Activated naive CD8-positive, alpha-beta T cell (primary cell): Measurements from ENCODE around the gene KDM4D.

Experiments
- H3K27ac Mint-ChIP-seq: one replicate; pipeline ENCODE4 v1.8.0; 2021; ENCODE audit warnings: mixed read lengths
- H3K27me3 Mint-ChIP-seq: one replicate; pipeline ENCODE4 v1.8.0; 2021; ENCODE audit warnings: mixed read lengths
- H3K36me3 Mint-ChIP-seq: one replicate; pipeline ENCODE4 v1.8.0; 2021; ENCODE audit warnings: mixed read lengths
- H3K4me1 Mint-ChIP-seq: one replicate; pipeline ENCODE4 v1.8.0; 2021; ENCODE audit warnings: low read depth, mixed read lengths
- H3K4me3 Mint-ChIP-seq: one replicate; pipeline ENCODE4 v1.8.0; 2021; ENCODE audit warnings: mild to moderate bottlenecking, mixed read lengths
- H3K9me3 Mint-ChIP-seq: one replicate; pipeline ENCODE4 v1.8.0; 2021; ENCODE audit warnings: low read depth, mixed read lengths

KDM4D gene

DNA sequence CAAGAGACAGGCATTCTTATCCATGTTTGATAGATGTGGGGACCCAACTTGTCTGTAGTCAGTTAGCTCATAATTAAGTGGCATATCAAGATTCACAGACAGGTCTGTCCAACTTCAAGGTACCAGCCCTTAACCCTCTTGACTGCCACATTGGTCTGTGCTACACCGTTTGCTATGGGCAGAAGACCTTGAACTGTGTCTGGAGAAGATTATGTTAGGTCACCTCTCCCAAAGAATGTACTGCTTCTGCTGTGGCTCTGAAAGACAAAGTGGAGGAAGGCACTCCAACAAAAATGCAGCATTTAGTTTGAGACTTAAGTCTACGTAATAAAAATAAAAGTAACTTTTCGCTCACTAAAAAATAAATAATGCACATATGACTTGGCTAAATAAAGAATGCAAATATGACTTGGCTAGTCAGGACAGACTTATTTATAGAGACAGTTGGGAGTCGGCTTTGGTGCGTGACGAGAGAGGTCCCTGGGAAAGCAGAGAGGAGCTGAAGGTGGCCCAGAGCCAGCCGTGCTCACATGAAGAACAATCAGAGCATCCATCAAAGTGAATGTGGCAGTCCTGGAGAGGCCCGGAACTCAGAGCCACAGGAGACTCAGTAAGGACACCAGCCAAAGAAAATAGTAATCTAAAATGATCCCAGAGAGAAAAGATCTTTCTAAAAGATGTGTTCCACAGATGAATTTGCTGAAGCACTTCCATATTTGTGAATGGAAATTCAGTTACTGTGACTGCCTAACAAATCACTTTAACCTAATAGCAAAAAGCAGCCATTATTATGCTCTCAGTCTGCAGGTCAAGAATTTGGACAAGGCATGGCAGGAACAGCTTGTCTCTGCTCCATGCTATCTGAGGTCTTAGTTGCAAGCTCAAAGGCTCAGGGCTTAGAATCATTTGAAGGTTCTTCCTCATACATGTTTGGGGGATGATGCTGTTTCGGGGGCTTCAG, 35.1 kb upstream of the KDM4D start:
- peaks cover 29% of the 10 kb centered on the region for H3K4me1 Mint-ChIP-seq
- no peak overlapping the region for H3K27ac Mint-ChIP-seq

GRCh38 chr11:94939346-94939745, 34.2 kb upstream of the KDM4D start:
- no peaks in the 10 kb centered on the region for H3K27me3 Mint-ChIP-seq
- no peaks in the 10 kb centered on the region for H3K9me3 Mint-ChIP-seq
- no peaks in the 10 kb centered on the region for H3K36me3 Mint-ChIP-seq
- peaks cover 19% of the 10 kb centered on the region for H3K4me1 Mint-ChIP-seq
- H3K27ac Mint-ChIP-seq, result no peak overlapping the region
- no peak overlapping the region for H3K4me3 Mint-ChIP-seq

More for the DNA sequence above, 35.1 kb upstream of the KDM4D start:
- H3K4me3 Mint-ChIP-seq, result no peak overlapping the region
- H3K27me3 Mint-ChIP-seq, result no peaks in the 10 kb centered on the region
- H3K36me3 Mint-ChIP-seq, result no peaks in the 10 kb centered on the region
- no peaks in the 10 kb centered on the region for H3K9me3 Mint-ChIP-seq

DNA sequence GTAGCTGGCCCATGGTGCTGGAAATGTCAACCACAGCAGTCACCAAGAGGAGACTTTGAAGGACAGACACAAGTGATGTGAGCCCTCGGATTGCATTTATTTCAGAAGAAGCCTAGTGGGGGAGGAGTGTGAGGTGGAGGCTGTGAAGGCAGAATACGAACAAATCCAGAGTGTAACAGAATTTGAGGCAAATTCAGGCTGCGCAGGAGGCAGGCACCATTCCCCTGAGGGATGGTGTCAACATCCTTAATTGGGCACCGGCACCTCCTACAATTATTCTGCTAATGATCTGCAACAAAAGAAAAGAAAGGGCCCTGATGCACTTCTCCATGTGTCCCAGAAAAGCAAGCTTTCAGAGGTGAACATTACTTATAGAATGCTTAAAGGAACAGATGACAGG, 32.4 kb upstream of the KDM4D start:
- no peaks in the 10 kb centered on the region for H3K27me3 Mint-ChIP-seq
- H3K4me3 Mint-ChIP-seq, result no peak overlapping the region
- peaks cover 4% of the 10 kb centered on the region for H3K4me1 Mint-ChIP-seq
- no peaks in the 10 kb centered on the region for H3K36me3 Mint-ChIP-seq
- H3K9me3 Mint-ChIP-seq, result no peaks in the 10 kb centered on the region
- H3K27ac Mint-ChIP-seq, result no peak overlapping the region

DNA sequence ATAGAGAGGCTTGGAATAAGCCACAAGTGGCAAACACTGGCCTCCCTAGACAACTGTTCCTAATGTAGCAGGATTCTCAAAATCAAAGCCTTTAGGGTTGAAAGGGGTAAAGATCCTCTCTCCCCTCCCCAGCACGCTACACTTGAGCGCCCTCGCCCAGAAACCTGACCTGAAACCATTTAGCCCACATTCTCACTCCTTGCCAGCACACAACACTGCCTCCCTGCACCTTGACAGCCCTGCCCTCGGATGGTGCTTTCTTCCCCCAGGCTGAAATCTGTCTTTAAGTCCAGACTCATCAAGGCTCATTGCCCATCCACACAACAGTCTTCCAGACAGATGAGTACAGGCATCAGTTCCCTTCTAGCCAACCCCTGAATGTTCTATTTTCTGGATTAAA, 26.7 kb upstream of the KDM4D start:
- H3K27ac Mint-ChIP-seq, result no peak overlapping the region

GRCh38 chr11:94948070-94948617, 25.4 kb upstream of the KDM4D start:
- peaks cover 3% of the 10 kb centered on the region for H3K4me1 Mint-ChIP-seq
- H3K27ac Mint-ChIP-seq, result no peak overlapping the region
- peaks cover 3% of the 10 kb centered on the region for H3K9me3 Mint-ChIP-seq
- peaks cover 2% of the 10 kb centered on the region for H3K27me3 Mint-ChIP-seq
- H3K36me3 Mint-ChIP-seq, result peaks cover 4% of the 10 kb centered on the region
- no peak overlapping the region for H3K4me3 Mint-ChIP-seq

More for the DNA sequence above, 26.7 kb upstream of the KDM4D start:
- H3K27me3 Mint-ChIP-seq, result peaks cover 2% of the 10 kb centered on the region
- H3K4me1 Mint-ChIP-seq, result peaks cover 3% of the 10 kb centered on the region
- H3K9me3 Mint-ChIP-seq, result peaks cover 3% of the 10 kb centered on the region
- H3K4me3 Mint-ChIP-seq, result no peak overlapping the region
- peaks cover 4% of the 10 kb centered on the region for H3K36me3 Mint-ChIP-seq

DNA sequence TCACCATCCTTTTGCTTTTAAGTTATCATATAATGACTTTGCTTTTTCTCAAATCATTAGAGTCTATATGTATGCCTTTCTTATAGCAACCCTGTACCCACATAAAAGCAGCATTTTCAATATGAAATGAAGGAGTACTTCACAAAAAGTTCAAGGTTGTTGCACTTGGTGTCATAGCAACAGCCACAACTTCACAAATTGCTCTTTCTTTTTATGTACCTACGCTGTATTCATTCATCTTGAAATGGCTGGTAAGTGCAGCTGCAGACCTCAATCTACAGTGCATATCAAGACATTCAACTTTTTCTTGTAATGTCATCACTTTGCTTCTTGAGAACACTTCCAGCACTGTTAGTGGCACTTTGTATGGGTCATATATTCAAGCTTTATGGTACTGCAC, 18.8 kb upstream of the KDM4D start:
- H3K27ac Mint-ChIP-seq, result no peak overlapping the region
- peaks cover 6% of the 10 kb centered on the region for H3K36me3 Mint-ChIP-seq
- H3K9me3 Mint-ChIP-seq, result peaks cover 2% of the 10 kb centered on the region
- no peaks in the 10 kb centered on the region for H3K27me3 Mint-ChIP-seq
- H3K4me3 Mint-ChIP-seq, result no peak overlapping the region
- H3K4me1 Mint-ChIP-seq, result peaks cover 5% of the 10 kb centered on the region

- H3K36me3 Mint-ChIP-seq, result peaks cover 3% of the 10 kb centered on the region
- no peak overlapping the region for H3K4me3 Mint-ChIP-seq
- H3K9me3 Mint-ChIP-seq, result no peaks in the 10 kb centered on the region
- no peak overlapping the region for H3K27ac Mint-ChIP-seq
- no peaks in the 10 kb centered on the region for H3K27me3 Mint-ChIP-seq
- peaks cover 5% of the 10 kb centered on the region for H3K4me1 Mint-ChIP-seq
These were observed 16.5 kb upstream of the KDM4D start for GRCh38 chr11:94956963-94957362.

DNA sequence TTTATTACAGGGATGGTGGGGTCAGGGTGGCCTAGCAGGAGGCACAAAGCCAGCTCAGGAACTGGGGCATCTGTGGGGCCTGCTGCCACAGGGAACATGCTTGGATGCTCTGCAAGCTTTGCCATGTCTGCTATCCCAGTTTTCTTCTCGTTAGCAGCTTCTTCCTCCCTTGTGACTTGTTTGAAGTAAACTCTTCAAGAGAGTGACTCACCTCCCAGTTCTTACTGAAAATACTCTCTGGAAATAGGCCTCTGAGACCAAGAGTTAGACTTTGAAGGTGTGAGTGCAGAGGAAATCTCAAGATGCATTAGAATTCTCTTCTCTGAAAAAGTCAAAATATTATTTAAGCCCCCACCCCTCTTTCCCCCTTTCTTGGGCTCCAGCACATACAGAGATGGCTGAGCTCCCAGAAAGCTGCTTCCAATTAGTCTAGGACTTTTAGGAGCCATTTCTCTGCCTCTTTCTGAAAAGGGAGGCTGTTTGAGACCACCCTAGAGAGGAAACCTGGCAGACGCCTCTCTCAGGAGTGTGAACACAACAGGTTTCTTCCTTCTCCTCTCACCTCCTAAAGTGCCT, 15.3 kb upstream of the KDM4D start:
- no peak overlapping the region for H3K27ac Mint-ChIP-seq
- peaks cover 5% of the 10 kb centered on the region for H3K4me1 Mint-ChIP-seq
- peaks cover 6% of the 10 kb centered on the region for H3K36me3 Mint-ChIP-seq
- no peak overlapping the region for H3K4me3 Mint-ChIP-seq
- H3K27me3 Mint-ChIP-seq, result no peaks in the 10 kb centered on the region
- H3K9me3 Mint-ChIP-seq, result no peaks in the 10 kb centered on the region

GRCh38 chr11:94959179-94959578, 14.3 kb upstream of the KDM4D start:
- H3K4me3 Mint-ChIP-seq, result no peak overlapping the region
- H3K27me3 Mint-ChIP-seq, result no peaks in the 10 kb centered on the region
- H3K4me1 Mint-ChIP-seq, result peaks cover 5% of the 10 kb centered on the region
- no peaks in the 10 kb centered on the region for H3K9me3 Mint-ChIP-seq
- H3K36me3 Mint-ChIP-seq, result peaks cover 6% of the 10 kb centered on the region
- no peak overlapping the region for H3K27ac Mint-ChIP-seq

DNA sequence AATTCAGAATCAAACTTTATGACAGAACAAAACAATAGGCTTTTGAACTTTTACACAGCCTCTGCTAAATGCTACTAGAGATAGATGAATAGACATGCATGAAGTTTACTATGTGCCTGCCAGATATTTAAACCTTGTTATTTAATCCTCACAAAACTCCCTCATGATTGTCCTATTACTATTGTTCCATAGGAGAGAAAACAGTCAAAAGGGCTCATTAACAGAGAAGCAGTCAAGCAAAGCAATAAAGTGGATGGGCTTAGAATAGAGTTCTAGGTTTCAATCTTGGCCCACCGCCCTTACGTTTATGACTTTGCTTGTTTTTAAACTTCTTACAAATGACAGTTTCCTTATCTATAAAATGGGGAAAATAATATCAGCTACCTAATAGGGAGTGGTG, 13.0 kb upstream of the KDM4D start:
- no peaks in the 10 kb centered on the region for H3K9me3 Mint-ChIP-seq
- H3K27ac Mint-ChIP-seq, result no peak overlapping the region
- no peak overlapping the region for H3K4me3 Mint-ChIP-seq
- peaks cover 3% of the 10 kb centered on the region for H3K4me1 Mint-ChIP-seq
- peaks cover 5% of the 10 kb centered on the region for H3K36me3 Mint-ChIP-seq
- H3K27me3 Mint-ChIP-seq, result no peaks in the 10 kb centered on the region

- H3K4me1 Mint-ChIP-seq, result peaks cover 3% of the 10 kb centered on the region
- no peaks in the 10 kb centered on the region for H3K9me3 Mint-ChIP-seq
- H3K36me3 Mint-ChIP-seq, result peaks cover 5% of the 10 kb centered on the region
- no peak overlapping the region for H3K27ac Mint-ChIP-seq
- no peaks in the 10 kb centered on the region for H3K27me3 Mint-ChIP-seq
- H3K4me3 Mint-ChIP-seq, result no peak overlapping the region
These were observed 12.3 kb upstream of the KDM4D start for GRCh38 chr11:94961255-94961654.

DNA sequence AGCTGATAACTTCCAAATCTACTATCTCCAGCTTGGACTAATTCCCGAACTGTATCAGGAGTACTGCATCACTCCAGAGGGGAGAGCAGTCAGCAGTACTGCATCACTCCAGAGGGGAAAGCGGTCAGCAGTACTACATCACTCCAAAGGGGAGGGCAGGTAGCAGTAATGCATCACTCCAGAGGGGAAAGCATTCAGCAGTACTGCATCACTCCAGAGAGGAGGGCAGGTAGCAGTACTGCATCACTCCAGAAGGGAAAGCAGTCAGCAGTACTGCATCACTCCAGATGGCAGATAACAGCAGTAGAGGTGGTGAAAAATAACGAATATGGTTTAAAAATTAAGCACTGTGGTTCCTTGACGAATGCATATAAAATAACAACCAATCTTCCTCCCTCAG, 8.6 kb upstream of the KDM4D start:
- Mint-ChIP-seq H3K4me1 (peaks cover 14% of the 10 kb centered on the region), H3K27ac (no peak overlapping the region), H3K4me3 (no peak overlapping the region), H3K27me3 (no peaks in the 10 kb centered on the region), H3K9me3 (no peaks in the 10 kb centered on the region), H3K36me3 (peaks cover 19% of the 10 kb centered on the region)

GRCh38 chr11:94968334-94968958, 5.1 kb upstream of the KDM4D start:
- Mint-ChIP-seq H3K27ac (peak overlapping the region; percentile 38), H3K4me1 (peaks cover 27% of the 10 kb centered on the region), H3K4me3 (no peak overlapping the region), H3K9me3 (no peaks in the 10 kb centered on the region), H3K36me3 (peaks cover 22% of the 10 kb centered on the region), H3K27me3 (no peaks in the 10 kb centered on the region)

DNA sequence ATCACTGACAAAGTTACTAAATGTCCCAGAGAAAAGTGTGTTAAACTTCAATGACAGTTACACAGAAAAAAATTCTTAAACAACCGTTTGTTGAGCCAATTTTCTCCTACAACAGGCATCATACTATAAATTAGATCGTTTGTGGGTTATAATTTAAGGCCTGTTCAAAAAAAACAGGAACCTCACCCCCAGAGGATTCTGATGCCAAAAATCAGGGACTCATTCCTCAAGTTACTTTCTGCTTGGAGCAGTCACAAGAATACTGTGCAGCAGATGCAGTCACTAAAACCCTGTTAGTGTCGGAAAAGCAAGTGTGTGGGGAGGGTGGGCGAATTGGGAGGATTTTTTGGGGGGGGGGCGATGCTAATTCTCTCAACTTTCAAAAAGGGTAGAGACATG, 810 bp upstream of the KDM4D start:
- Mint-ChIP-seq H3K9me3 (no peaks in the 10 kb centered on the region), H3K36me3 (peaks cover 18% of the 10 kb centered on the region), H3K27ac (peak overlapping the region; percentile 76), H3K4me3 (peak overlapping the region; percentile 100), H3K27me3 (no peaks in the 10 kb centered on the region), H3K4me1 (peaks cover 25% of the 10 kb centered on the region)

DNA sequence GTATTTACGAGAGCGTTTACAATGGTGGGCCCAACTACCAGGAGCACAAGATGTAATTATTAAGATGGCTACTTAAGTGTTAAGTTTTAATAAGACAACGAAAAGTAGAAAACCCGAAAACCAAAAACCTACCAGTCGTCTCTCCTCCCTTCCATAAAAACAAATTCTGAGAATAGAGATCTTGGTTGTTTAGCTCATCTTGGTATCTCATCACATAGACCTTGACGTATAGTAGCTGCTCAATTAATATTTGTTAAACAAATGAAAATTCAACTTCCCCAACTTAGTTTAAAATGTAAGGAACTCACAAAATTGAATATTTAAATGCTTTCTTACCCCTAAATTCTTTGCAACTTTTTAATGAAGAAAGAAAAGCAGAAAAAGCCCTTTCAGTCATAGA, 669 bp downstream of the KDM4D start:
- H3K27me3 Mint-ChIP-seq, result no peaks in the 10 kb centered on the region
- no peaks in the 10 kb centered on the region for H3K9me3 Mint-ChIP-seq
- peaks cover 8% of the 10 kb centered on the region for H3K36me3 Mint-ChIP-seq

More for the DNA sequence above, 669 bp downstream of the KDM4D start:
- peaks cover 16% of the 10 kb centered on the region for H3K4me1 Mint-ChIP-seq
- peak overlapping the region; percentile 100 for H3K4me3 Mint-ChIP-seq
- peak overlapping the region; percentile 97 for H3K27ac Mint-ChIP-seq
